HUES64 (cell line): ENCODE results near the gene PROX1.

Experiments used
- H3K27ac ChIP-seq: 2 replicates; pipeline ENCODE4 v1.7.0; 2013; ENCODE audit warnings: low read depth, low read length, inconsistent platforms
- H3K27me3 ChIP-seq: 2 replicates; pipeline ENCODE4 v1.6.1; 2013; ENCODE audit warnings: mild to moderate bottlenecking, low read length; ENCODE audit not compliant: insufficient read depth
- H3K36me3 ChIP-seq: 2 replicates; pipeline ENCODE4 v1.6.1; 2013; ENCODE audit warnings: mild to moderate bottlenecking, low read length; ENCODE audit not compliant: insufficient read depth
- H3K4me1 ChIP-seq: 2 replicates; pipeline ENCODE4 v1.6.1; 2013; ENCODE audit warnings: mild to moderate bottlenecking, low read length, moderate library complexity; ENCODE audit not compliant: insufficient read depth
- H3K4me3 ChIP-seq: 2 replicates; pipeline ENCODE4 v1.5.1; 2013; ENCODE audit warnings: mild to moderate bottlenecking, low read length, moderate library complexity
- H3K9ac ChIP-seq: 2 replicates; pipeline ENCODE4 v1.6.1; 2013; ENCODE audit warnings: mild to moderate bottlenecking, low read depth, low read length
- H3K9me3 ChIP-seq: 2 replicates; pipeline ENCODE4 v1.6.1; 2013; ENCODE audit warnings: low read depth, low read length; ENCODE audit not compliant: insufficient read depth
- WGBS: fragments of 150-250, 120-280 bp; methylation state at CpG from one replicate; pipeline ENCODE4 v1.1.7; 2013; ENCODE audit warnings: missing lambda C conversion rate; 5-methylcytosine and 5-hydroxymethylcytosine counted together

PROX1 gene

GRCh38 chr1:213988507-213989001 is 781 bp downstream of the PROX1 start:
- Histone ChIP-seq H3K4me3 (peak overlapping the region; percentile 66), H3K9ac (0 out of 2 replicates have a peak overlapping the region, but pooled peaks have one; percentile 2), H3K27me3 (peaks cover 83% of the 10 kb centered on the region), H3K36me3 (no peaks in the 10 kb centered on the region), H3K4me1 (peaks cover 48% of the 10 kb centered on the region), H3K9me3 (no peaks in the 10 kb centered on the region), H3K27ac (no peak overlapping the region)
- WGBS, result 0% methylated on average over 12 of the region's 17 CpGs

GRCh38 chr1:213989002-213989855 is 1.5 kb downstream of the PROX1 start:
- H3K27me3 ChIP-seq, result peaks cover 76% of the 10 kb centered on the region
- under 1% methylated on average over 39 of the region's 39 CpGs for WGBS

GRCh38 chr1:213993929-213994328 is 6.2 kb downstream of the PROX1 start:
- no peaks in the 10 kb centered on the region for H3K36me3 ChIP-seq
- peaks cover 40% of the 10 kb centered on the region for H3K27me3 ChIP-seq
- 53% methylated on average over 2 of the region's 2 CpGs for WGBS
- H3K9me3 ChIP-seq, result no peaks in the 10 kb centered on the region
- H3K9ac ChIP-seq, result no peak overlapping the region
- no peak overlapping the region for H3K27ac ChIP-seq
- peaks cover 17% of the 10 kb centered on the region for H3K4me1 ChIP-seq
- H3K4me3 ChIP-seq, result no peak overlapping the region

More at GRCh38 chr1:213989002-213989855, 1.5 kb downstream of the PROX1 start:
- Histone ChIP-seq H3K4me3 (peak overlapping the region; percentile 66), H3K9ac (no peak overlapping the region), H3K36me3 (no peaks in the 10 kb centered on the region), H3K4me1 (peaks cover 41% of the 10 kb centered on the region), H3K27ac (no peak overlapping the region), H3K9me3 (no peaks in the 10 kb centered on the region)

- Histone ChIP-seq H3K27me3 (peaks cover 30% of the 10 kb centered on the region), H3K27ac (no peak overlapping the region), H3K9me3 (no peaks in the 10 kb centered on the region), H3K4me1 (peaks cover 13% of the 10 kb centered on the region), H3K36me3 (no peaks in the 10 kb centered on the region), H3K4me3 (no peak overlapping the region), H3K9ac (no peak overlapping the region)
- 90% methylated on average over 3 of the region's 5 CpGs for WGBS
These were observed 7.1 kb downstream of the PROX1 start for GRCh38 chr1:213994888-213995287.

- no peak overlapping the region for H3K9ac ChIP-seq
- peaks cover 23% of the 10 kb centered on the region for H3K27me3 ChIP-seq
- H3K4me3 ChIP-seq, result no peak overlapping the region
- 100% methylated on average over 1 of the region's 2 CpGs for WGBS
- no peak overlapping the region for H3K27ac ChIP-seq
- no peaks in the 10 kb centered on the region for H3K9me3 ChIP-seq
- peaks cover 6% of the 10 kb centered on the region; the same call in 1 of the 2 replicates for H3K4me1 ChIP-seq
- H3K36me3 ChIP-seq, result no peaks in the 10 kb centered on the region
These were observed 7.8 kb downstream of the PROX1 start for GRCh38 chr1:213995603-213996002.

- Histone ChIP-seq H3K4me3 (no peak overlapping the region), H3K9ac (no peak overlapping the region), H3K36me3 (no peaks in the 10 kb centered on the region), H3K9me3 (no peaks in the 10 kb centered on the region), H3K27me3 (peaks cover 14% of the 10 kb centered on the region), H3K4me1 (peaks cover 2% of the 10 kb centered on the region), H3K27ac (no peak overlapping the region)
- WGBS, result 93% methylated on average over 15 of the region's 15 CpGs
These were observed 8.7 kb downstream of the PROX1 start for GRCh38 chr1:213996320-213997037.

- Histone ChIP-seq H3K27ac (no peak overlapping the region), H3K27me3 (peaks cover 7% of the 10 kb centered on the region), H3K36me3 (no peaks in the 10 kb centered on the region), H3K9me3 (no peaks in the 10 kb centered on the region), H3K9ac (no peak overlapping the region), H3K4me1 (peaks cover 9% of the 10 kb centered on the region), H3K4me3 (no peak overlapping the region)
- 95% methylated on average over 24 of the region's 24 CpGs for WGBS
These were observed 9.4 kb downstream of the PROX1 start for GRCh38 chr1:213997038-213997771.

- Histone ChIP-seq H3K27me3 (0 out of 2 replicates have a peak, but pooled peaks cover 2% of the 10 kb centered on the region), H3K9me3 (no peaks in the 10 kb centered on the region), H3K36me3 (no peaks in the 10 kb centered on the region), H3K4me3 (no peak overlapping the region), H3K27ac (no peak overlapping the region), H3K4me1 (peaks cover 14% of the 10 kb centered on the region), H3K9ac (no peak overlapping the region)
- WGBS, result 94% methylated on average over 13 of the region's 13 CpGs
These were observed 10.0 kb downstream of the PROX1 start for GRCh38 chr1:213997772-213998107.

- no peaks in the 10 kb centered on the region for H3K9me3 ChIP-seq
- H3K4me3 ChIP-seq, result no peak overlapping the region
- WGBS, result 97% methylated on average over 6 of the region's 6 CpGs
- H3K9ac ChIP-seq, result no peak overlapping the region
- peaks cover 14% of the 10 kb centered on the region for H3K4me1 ChIP-seq
- H3K27me3 ChIP-seq, result no peaks in the 10 kb centered on the region
- no peak overlapping the region for H3K27ac ChIP-seq
- no peaks in the 10 kb centered on the region for H3K36me3 ChIP-seq
These were observed 11.0 kb downstream of the PROX1 start for GRCh38 chr1:213998785-213999184.

GRCh38 chr1:213999732-214000131 is 12.0 kb downstream of the PROX1 start:
- Histone ChIP-seq H3K9me3 (no peaks in the 10 kb centered on the region), H3K4me3 (no peak overlapping the region), H3K27ac (no peak overlapping the region), H3K4me1 (peaks cover 14% of the 10 kb centered on the region), H3K9ac (no peak overlapping the region), H3K36me3 (no peaks in the 10 kb centered on the region), H3K27me3 (no peaks in the 10 kb centered on the region)
- 99% methylated on average over 2 of the region's 2 CpGs for WGBS

- H3K9me3 ChIP-seq, result no peaks in the 10 kb centered on the region
- no peaks in the 10 kb centered on the region for H3K36me3 ChIP-seq
- H3K9ac ChIP-seq, result no peak overlapping the region
- H3K27me3 ChIP-seq, result no peaks in the 10 kb centered on the region
- 85% methylated on average over 5 of the region's 6 CpGs for WGBS
- no peak overlapping the region for H3K27ac ChIP-seq
- peaks cover 14% of the 10 kb centered on the region for H3K4me1 ChIP-seq
- no peak overlapping the region for H3K4me3 ChIP-seq
These were observed 14.3 kb downstream of the PROX1 start for GRCh38 chr1:214002060-214002459.
